GM18870 (cell line): Measurements from ENCODE around the gene TANGO6.

Experiments used
- ATAC-seq: cut with Tn5 transposase; IDR thresholded peaks from one replicate; pipeline ENCODE4 v1.9.1; 2021; ENCODE audit warnings: moderate library complexity; ENCODE audit not compliant: unreplicated experiment

The TANGO6 gene

DNA sequence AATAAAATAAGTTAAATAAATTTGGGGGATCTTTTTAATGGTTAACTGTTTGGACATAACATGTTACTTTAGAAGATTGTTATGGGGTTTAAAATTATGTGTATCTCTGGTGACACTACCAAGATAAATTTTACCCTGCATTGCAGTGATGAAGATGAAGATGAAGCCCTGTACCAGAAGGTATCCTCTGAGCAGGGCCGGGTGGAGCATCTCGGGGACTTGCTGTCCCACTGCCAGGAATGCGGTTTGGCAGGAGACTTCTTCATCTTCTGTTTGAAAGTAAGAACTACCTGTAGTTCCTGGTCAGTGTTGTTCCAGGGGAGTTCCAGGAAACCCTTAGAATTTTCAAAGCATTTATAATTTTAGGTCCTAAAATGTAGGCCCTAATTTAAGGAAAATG lies 64.0 kb downstream of the TANGO6 start:
- no peak for ATAC-seq

DNA sequence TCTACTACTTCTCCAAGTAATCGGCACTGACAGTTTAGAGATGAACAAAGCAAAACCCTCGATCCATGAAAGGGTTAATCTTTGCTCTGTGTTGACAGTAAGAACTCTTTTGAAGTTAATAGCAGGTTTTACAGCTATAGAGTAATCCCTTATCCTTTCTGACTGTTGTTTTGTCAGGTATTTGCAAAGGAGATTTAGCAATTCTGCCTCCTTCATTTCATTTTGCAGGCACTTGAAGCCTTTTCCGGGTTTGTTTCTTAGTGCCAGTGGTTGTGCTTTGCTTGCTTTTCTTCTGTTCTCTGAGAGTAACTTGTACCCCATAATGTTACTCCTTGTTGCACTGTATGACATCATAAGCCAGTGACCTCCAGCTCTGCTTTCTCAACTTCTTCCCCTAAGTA lies 64.5 kb downstream of the TANGO6 start:
- ATAC-seq, result no peak

DNA sequence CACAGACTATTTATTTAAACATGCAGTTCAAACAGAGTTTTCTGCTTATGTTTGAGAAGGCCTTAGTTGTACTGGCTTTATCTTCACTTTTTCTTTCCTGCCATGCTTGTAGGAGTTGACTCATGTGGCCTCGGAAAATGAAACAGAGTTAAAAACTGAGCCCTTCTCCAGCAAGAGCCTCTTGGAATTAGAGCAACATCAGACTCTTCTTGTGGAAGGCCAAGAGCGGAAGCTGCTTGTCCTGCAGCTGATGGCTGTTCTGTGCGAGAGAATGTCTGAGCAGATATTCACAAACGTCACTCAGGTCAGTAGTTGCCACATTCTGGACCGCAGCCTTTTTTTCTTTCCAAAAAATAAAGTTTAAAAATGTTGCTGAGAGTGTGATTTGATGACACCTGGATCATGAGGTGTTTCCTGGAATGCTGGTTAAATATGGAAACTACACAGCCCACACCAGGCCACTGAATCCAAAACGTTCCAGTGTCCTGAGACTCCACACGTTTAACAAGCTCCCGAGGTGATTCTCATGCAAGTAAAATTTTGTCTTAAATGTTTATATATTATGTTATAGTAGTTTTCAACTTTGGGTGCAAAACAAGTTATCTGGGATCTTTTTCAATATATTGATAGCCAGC lies 65.9 kb downstream of the TANGO6 start:
- ATAC-seq, result no peak

DNA sequence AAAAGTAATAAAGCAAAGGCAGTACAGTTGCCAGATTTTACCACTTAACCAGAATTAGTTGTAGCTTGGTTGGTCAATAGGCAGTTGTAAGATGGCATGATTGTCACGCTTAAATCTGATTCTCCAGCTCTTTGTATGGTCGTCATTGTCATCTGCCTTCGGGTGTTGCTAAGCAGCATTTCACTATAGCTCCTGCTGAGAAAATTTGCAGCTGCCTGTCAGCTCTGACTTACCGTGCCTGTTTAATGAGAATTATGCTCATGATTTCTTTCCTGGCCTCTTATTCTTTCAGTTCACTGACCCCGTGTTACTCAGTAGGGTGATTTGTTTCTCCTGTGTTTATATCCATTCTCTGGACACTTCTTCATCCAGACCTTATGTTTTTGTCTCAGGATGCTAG lies 66.7 kb downstream of the TANGO6 start:
- no peak for ATAC-seq

DNA sequence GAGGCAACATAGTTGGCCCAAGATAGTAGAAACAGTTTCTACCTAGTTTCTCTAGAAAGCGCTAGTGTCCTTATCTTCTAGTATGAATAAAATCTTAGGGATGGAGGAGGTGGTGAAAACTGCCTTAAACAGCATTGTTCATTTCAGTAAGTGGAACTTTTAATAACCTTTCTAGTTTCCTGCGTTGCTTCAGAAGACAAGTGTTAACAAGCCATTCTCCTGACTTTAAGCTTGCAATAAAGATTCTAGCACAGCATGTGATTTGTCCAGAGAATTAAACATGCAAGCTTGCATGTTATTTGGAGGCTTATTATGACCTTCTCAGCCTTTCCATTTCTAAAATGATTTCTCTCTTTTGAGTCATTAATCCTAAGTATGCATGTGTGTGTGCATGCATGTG lies 72.3 kb downstream of the TANGO6 start:
- no peak for ATAC-seq

DNA sequence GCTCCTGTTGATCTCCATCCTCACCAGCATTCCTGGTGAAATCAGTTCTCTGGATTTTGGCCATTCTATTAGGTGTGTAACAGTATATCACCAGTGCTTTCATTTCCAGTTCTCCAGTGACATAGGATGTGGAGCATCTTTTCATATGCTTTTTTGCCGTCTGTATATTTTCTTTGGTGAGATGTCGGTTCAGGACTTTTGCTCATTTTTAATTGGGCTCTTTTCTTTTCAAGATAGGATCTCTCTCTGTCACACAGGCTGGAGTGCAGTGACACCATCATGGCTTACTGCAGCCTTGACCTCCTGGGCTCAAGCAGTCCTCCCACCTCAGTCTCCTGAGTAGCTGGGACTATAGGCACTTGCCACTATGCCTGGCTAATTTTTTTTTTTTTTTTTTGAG lies 74.2 kb downstream of the TANGO6 start:
- ATAC-seq, result no peak

DNA sequence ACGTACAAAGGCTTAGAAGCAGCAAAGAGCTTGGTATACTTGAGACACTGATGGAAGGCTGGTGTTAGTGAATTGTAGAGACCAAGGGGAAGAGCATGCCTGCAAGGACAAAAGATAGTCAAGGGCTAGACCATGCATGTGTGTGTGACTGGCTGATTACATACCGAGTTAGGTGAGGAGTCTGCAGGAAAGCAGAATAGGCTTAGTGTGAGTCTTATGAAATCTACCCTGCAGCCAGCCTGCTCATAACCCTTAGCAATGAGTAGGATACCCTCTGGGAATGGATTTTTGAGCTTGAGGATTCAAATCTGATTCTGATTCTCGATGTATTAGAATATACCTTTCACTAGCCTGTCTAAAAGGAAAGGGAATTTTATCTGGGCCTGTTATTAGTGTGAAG lies 77.0 kb downstream of the TANGO6 start:
- no peak for ATAC-seq

DNA sequence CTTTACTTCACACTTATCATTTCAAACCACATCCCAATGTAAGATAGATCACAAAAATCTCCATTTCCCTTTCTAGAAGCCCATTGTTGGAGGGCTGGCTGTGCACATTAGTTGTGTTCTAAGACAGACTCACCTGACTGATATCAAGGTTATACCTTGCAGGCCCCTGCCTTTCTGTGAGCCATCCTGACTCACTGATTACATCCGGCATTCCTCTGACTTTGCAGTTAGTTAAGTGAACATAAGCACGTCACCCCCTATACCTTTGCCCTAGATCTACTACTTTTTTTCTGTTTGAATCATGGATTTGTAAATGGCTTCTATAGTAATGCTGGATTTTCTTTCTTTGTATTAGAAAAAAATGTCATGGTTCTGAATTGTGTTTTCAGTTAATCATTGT lies 78.3 kb downstream of the TANGO6 start:
- ATAC-seq, result no peak

DNA sequence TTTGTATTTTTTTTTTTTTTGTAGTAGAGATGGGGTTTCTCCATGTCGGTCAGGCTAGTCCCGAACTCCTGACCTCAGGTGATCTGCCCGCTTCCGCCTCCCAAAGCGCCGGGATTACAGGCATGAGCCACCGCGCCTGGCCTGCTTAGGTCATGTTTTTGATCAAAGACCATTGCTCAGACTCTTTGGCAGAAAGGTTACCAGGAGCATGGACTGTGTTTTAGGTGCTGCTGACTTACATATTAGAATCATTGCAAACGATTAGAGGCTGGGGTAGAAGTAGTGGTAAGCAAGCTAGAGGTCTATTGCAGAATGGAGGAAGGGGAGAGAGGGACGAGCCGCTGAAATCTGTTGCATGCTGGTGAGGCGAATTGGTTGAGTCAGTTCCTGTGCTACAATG lies 79.8 kb downstream of the TANGO6 start:
- no peak for ATAC-seq

DNA sequence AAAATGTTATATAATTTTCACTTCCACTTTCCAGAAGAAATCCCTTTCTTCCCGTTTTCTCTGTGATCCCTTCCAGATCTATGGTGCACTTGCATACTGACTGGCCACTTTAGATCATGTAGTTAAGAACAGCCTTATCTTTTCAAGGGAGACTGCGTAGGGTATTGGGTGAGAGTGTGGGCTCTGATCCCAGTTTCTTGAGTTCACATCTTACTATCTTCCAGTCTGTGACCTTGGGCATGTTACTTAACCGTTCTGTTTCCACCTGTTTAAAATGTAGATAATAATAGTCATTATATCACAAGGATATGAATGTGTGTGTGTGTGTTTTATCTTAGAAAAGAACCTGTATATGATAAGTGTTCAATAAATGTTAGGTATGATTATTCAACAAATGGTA lies 83.7 kb downstream of the TANGO6 start:
- no peak for ATAC-seq

DNA sequence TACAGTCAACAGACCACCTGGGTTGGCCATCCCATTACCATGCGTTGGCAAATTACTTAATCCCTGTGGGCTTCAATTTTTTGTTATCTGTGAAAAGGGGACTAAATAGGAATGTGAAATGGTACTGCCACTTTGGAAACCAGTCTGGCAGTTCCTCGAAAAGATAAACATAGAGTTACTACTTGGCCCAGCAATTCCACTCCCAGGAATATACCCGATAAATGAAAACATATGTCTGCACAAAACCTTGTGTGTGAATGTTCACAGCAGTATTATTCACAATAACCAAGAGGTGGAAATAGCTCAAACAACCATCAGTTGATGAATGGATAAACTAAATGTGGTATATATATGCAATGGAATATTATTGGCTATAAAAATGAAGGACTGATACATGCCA lies 87.9 kb downstream of the TANGO6 start:
- ATAC-seq, result no peak

DNA sequence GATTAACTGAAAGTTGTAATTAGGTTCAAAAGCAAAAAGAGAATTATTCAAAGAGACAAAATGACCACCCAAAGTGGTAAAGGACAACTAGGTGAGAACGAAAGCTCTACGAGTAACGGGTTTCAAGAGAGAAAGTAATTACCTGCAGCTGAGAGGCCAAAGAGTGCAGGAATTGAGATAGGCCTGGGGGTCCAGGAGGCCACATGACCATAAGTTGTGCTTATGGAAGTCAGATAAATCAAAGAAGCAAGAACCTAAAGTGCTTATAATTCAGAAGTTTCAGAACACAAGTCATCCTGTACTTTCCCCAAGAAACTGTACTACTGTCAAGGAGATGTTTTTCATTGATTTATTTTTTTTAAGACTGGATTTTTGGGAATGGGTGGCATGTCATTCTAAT lies 91.1 kb downstream of the TANGO6 start:
- no peak for ATAC-seq

DNA sequence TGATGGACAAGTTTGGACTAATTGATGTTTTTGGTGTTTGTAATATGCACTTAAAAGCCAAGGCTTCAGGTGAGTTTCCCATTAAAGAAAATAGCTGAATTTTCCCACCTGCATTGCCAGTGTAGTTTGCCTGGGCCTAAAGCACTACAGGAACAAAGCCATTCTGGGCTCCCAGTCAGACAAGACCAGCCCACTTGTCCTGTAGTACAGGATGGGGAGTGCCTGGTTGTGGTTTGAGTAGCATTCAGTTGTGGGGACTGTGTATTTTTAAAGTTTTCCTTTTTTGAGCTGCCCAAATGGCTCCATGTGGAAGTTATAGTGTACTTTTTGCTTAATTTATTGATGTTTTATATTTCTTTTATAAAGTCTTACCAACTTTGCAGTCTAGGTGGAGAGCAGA lies 91.7 kb downstream of the TANGO6 start:
- ATAC-seq, result no peak

DNA sequence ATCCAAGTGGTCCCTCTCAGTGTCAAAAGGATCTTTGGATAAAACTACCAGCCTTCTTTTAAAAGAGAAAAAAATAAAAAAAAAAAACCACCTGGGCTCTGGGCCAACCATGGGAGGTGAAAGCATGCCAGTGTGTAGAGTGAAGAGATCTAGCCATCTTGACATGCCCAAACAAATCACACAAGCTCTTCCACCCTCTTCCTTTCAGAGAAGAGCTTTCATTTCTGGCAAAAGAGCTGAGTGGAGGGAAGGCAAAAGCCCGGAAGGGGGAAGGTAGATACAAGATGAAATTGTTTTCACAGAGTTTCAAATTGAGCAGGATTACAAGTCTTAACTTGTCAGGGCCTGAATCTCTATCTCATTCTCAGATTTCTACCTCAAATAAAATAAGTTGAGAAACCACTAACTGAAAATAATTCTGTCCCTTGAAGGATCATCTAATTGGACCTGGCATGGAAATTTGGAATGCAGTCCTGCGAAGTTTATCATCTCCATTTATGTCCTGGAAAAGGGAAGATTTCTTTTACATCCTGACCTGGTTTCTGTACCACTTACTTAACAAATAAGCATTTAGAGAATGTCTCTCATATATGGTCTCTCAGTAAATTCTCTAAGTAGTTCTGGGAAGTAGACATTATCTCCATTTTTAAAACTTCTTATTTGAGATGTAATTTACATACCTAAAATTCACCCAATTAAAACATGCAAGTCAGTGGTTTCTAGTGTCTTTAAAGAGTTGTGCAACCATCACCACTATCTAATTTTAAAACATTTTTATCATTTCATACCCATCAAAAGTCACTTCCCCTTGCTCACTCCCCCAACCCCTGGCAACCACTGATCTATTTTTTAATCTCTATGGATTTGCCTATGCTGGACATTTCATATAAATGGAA lies 93.7 kb downstream of the TANGO6 start:
- ATAC-seq, result no peak

DNA sequence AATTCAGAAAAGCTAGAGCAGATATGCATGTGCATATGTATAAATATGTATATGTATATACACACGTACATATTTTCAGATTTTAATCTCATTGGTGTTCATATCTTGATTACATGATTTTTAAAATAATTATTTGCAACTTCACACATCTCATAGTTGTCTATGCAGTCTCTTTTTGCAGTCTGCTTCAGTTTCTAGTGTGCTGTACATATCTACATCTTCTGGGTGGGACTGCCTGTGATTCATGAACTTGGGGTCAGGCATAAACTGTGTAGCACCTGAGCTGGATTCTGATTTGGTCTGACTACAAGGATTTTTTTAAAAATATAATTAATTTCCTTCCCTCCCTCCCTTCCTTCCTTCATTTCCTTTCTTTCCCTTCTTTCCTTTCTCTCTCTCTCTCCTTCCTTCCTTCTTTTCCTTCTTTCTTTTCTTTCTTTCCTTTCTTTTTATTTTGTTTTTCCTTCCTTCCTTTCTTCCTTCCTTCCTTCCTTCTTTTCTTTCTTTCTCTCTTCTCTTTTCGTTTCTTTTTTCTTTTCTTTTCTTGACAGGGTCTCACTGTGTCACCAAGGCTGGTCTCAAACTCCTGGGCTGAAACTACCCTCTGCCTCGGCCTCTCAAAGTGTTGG lies 96.5 kb downstream of the TANGO6 start:
- ATAC-seq, result no peak

DNA sequence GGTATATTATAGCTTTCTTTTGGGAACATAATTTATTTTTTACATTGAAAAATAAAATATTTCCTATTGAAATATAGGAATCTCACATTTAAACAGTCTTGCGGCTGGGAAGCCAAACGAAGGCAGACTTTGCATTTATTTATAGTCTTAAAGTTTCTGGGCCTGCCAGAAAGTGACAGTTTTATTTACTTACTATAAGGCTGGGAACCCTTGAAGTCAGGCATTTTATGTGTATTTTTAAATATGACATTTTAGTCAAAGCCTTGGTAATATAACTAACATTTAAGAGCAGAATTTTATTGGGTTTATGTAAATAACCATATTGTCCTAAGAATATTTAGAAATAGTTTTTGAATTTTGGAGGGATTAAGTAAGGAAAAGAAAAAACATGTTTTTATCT lies 97.5 kb downstream of the TANGO6 start:
- no peak for ATAC-seq

DNA sequence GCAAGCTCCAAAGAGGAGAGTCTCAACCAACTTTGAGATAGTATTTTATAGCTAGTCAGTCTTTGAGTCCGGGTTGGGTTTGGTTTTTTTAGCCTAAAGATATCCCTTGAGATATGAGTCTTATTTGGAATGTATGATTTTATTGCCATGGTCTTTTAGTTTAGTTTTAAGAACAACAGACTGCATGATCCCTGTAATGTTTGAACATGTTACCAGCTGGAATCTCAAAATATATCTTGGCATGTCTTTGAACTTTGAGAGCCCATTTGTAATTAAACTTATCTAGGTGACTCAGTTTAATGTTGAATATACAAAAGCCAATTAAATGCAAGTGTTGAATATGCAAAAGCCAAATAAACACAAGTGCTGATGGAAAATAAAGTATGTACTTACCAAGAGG lies 100.6 kb downstream of the TANGO6 start:
- no peak for ATAC-seq

DNA sequence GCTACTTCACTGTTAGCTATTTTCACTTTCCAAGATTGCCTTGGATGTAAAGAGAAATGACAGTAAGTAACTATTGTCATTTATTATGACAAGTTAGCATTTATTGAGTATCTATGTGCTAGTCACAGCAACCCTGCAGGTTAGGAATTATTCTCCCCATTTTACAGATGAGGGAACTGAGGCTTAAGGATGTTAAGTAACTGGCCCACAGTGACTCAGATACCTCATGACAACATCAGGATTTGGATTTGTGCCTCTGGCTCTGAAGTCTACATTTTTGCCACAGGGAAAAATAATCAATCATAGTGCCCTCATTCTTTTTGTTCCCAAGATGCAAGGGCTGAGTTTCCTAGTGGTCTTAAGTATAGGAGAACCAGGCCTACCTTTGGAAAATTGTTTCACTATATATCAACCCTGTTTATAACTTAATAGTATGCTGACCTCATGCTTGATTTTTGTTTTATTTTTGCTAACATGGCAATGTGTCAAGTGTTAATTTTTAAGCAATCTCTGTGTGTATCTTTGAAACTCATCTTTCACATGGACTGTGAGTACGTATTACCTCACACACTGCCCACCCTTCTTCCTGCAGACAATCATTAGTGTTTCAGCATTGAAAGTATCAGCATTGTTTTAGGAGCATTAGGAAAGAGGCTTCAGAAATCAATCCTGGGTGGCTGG lies 105.0 kb downstream of the TANGO6 start:
- no peak for ATAC-seq

DNA sequence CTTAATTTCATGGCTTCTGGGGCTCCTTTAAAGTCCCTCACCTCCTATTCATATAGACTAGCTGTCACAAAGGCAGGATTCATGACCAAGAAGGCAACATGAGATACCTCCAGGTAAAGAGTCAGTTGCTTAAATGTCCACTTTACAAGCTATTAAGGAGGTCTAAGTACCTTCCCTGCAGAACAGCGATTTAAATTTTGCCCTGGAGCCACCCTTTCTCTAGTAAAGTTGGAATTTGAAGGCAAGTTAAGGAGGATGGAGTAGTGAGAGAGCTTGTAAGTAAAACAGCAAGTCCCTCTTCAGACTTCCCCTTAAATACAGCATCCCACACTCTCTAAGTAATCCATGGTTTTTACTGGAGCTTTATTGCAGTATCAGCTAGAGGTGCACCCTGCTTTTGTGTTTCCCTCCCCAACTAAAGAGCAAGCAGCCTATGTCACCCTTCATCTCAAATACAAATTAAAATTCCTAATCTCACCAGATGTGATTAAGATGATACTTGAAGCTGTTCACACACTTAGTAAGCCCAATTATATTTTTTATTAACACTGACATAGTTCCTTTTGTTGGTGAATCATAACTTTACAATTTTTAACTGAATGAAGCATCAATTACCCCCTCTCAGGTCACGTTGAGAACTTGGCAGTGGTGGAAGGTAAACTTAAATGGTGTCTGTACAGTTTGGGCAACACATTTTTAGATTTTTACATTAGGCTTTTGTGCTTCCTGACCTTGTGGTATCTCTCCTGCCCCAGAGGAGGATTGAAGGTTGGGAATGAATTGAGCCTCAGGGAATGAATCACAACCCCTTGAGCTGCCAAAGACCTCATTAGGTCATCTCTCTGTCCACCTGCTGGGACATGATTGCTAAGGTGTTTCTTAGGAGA lies 108.9 kb downstream of the TANGO6 start:
- no peak for ATAC-seq

DNA sequence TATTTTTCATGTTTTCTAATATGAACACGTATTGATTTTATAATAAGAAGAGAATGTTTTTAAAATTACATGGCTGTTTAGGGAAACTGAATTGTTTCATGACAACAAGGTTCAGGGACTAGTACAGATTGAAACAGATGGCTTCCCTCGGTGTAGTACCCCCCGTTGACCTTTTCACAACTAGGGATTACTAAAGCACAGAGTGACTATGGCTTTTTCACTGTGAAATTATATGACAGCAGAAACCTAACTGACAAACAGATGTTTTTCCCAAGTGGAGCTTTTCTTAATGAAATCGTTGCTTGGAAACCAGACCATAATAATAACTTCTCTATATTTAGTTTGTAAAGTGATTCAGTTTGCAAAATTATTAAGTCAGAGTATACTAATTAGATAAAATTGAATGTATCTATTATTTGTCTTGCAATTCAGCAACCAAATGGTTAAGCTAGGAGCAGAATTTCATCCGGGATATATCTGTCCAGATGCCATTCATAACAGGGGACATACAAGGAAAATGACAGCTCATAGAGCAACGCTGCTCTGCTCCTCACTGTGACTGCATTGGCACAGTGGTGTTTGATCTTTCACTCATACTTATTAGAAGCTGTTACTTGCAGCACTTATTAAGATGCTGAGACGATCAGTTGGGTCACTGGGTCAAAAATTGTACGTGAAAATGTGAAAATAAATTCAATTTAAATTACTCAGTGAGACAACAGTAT lies 111.7 kb downstream of the TANGO6 start:
- ATAC-seq, result no peak
